Stimulated activated naive CD8-positive, alpha-beta T cell treated with anti-CD3 and anti-CD28 coated beads, Interleukin-15, Interleukin-2, amounts not matched to agents 100 ng/mL and 50 ng/mL, for 24 hours (primary cell): ENCODE results near the gene DNAJC7.
"Not testable (repeated sequence)": the region's sequence is repeated elsewhere in the genome, so short reads cannot be mapped to it uniquely, and the experiment has no call there.

Source experiments
- H3K27ac Mint-ChIP-seq: one replicate; pipeline ENCODE4 v1.8.0; 2021; ENCODE audit warnings: mild to moderate bottlenecking, mixed read lengths
- H3K27me3 Mint-ChIP-seq: one replicate; pipeline ENCODE4 v1.8.0; 2021; ENCODE audit warnings: mixed read lengths
- H3K36me3 Mint-ChIP-seq: one replicate; pipeline ENCODE4 v1.8.0; 2021; ENCODE audit warnings: low read depth, mixed read lengths
- H3K4me1 Mint-ChIP-seq: one replicate; pipeline ENCODE4 v1.8.0; 2021; ENCODE audit warnings: low read depth, mixed read lengths
- H3K4me3 Mint-ChIP-seq: one replicate; pipeline ENCODE4 v1.8.0; 2021; ENCODE audit warnings: mild to moderate bottlenecking, mixed read lengths
- H3K9me3 Mint-ChIP-seq: one replicate; pipeline ENCODE4 v1.8.0; 2021; ENCODE audit warnings: mixed read lengths

The DNAJC7 gene

GRCh38 chr17:42026857-42027589, 9.8 kb upstream of the DNAJC7 start:
- Mint-ChIP-seq H3K4me3 (no peak overlapping the region), H3K36me3 (peaks cover 18% of the 10 kb centered on the region), H3K27me3 (no peaks in the 10 kb centered on the region), H3K27ac (no peak overlapping the region), H3K9me3 (no peaks in the 10 kb centered on the region), H3K4me1 (peaks cover 10% of the 10 kb centered on the region)

- peaks cover 18% of the 10 kb centered on the region for H3K4me1 Mint-ChIP-seq
- H3K36me3 Mint-ChIP-seq = peaks cover 18% of the 10 kb centered on the region
- no peaks in the 10 kb centered on the region for H3K9me3 Mint-ChIP-seq
- H3K4me3 Mint-ChIP-seq = no peak overlapping the region
- no peak overlapping the region for H3K27ac Mint-ChIP-seq
- no peaks in the 10 kb centered on the region for H3K27me3 Mint-ChIP-seq
Measured at GRCh38 chr17:42025936-42026335, 8.7 kb upstream of the DNAJC7 start.

GRCh38 chr17:42025191-42025579, 7.9 kb upstream of the DNAJC7 start:
- Mint-ChIP-seq H3K4me1 (peaks cover 24% of the 10 kb centered on the region), H3K27me3 (no peaks in the 10 kb centered on the region), H3K4me3 (no peak overlapping the region), H3K9me3 (no peaks in the 10 kb centered on the region), H3K36me3 (peaks cover 18% of the 10 kb centered on the region), H3K27ac (no peak overlapping the region)

- Mint-ChIP-seq H3K4me1 (peaks cover 32% of the 10 kb centered on the region), H3K27me3 (no peaks in the 10 kb centered on the region), H3K4me3 (no peak overlapping the region), H3K36me3 (peaks cover 18% of the 10 kb centered on the region), H3K9me3 (peaks cover 4% of the 10 kb centered on the region), H3K27ac (peak overlapping the region; percentile 31)
Measured at GRCh38 chr17:42023524-42024349, 6.5 kb upstream of the DNAJC7 start.

GRCh38 chr17:42020845-42021244, 3.6 kb upstream of the DNAJC7 start:
- H3K27me3 Mint-ChIP-seq, H3K9me3 Mint-ChIP-seq: not testable (repeated sequence)
- peak overlapping the region; percentile 89 for H3K27ac Mint-ChIP-seq
- H3K4me1 Mint-ChIP-seq = peaks cover 49% of the 10 kb centered on the region
- peak overlapping the region; percentile 92 for H3K4me3 Mint-ChIP-seq
- H3K36me3 Mint-ChIP-seq = peaks cover 18% of the 10 kb centered on the region

- peaks cover 22% of the 10 kb centered on the region for H3K36me3 Mint-ChIP-seq
- H3K27me3 Mint-ChIP-seq = no peaks in the 10 kb centered on the region
- peak within 1 kb of the TSS; percentile 89 for H3K27ac Mint-ChIP-seq
- H3K9me3 Mint-ChIP-seq = peaks cover 4% of the 10 kb centered on the region
- H3K4me3 Mint-ChIP-seq = peak within 1 kb of the TSS; percentile 92
- peaks cover 56% of the 10 kb centered on the region for H3K4me1 Mint-ChIP-seq
Measured at GRCh38 chr17:42019509-42020404, 2.5 kb upstream of the DNAJC7 start, which contains the start of gene NKIRAS2. Gene NKIRAS2, plus strand, starts transcription at chr17:42020090. Its CDS starts 1,488 bp downstream, at chr17:42021578.

- peak overlapping the region; percentile 92 for H3K4me3 Mint-ChIP-seq
- no peaks in the 10 kb centered on the region for H3K27me3 Mint-ChIP-seq
- peaks cover 52% of the 10 kb centered on the region for H3K4me1 Mint-ChIP-seq
- peak overlapping the region; percentile 64 for H3K27ac Mint-ChIP-seq
- peaks cover 4% of the 10 kb centered on the region for H3K9me3 Mint-ChIP-seq
- peaks cover 15% of the 10 kb centered on the region for H3K36me3 Mint-ChIP-seq
Measured at GRCh38 chr17:42018988-42019387, 1.7 kb upstream of the DNAJC7 start.

- Mint-ChIP-seq H3K27ac (peak overlapping the region; percentile 94), H3K36me3 (peaks cover 12% of the 10 kb centered on the region), H3K9me3 (peaks cover 4% of the 10 kb centered on the region), H3K4me3 (peak overlapping the region; percentile 92), H3K4me1 (peaks cover 56% of the 10 kb centered on the region), H3K27me3 (no peaks in the 10 kb centered on the region)
Measured at GRCh38 chr17:42018339-42018738, 1.1 kb upstream of the DNAJC7 start.

GRCh38 chr17:42017866-42018200, 594 bp upstream of the DNAJC7 start:
- H3K27me3 Mint-ChIP-seq = no peaks in the 10 kb centered on the region
- H3K9me3 Mint-ChIP-seq = peaks cover 4% of the 10 kb centered on the region
- H3K27ac Mint-ChIP-seq = peak overlapping the region; percentile 94
- H3K4me3 Mint-ChIP-seq = peak overlapping the region; percentile 92
- H3K36me3 Mint-ChIP-seq = peaks cover 15% of the 10 kb centered on the region
- H3K4me1 Mint-ChIP-seq = peaks cover 60% of the 10 kb centered on the region

GRCh38 chr17:42016411-42016831, 818 bp downstream of the DNAJC7 start:
- peaks cover 70% of the 10 kb centered on the region for H3K4me1 Mint-ChIP-seq
- peaks cover 4% of the 10 kb centered on the region for H3K9me3 Mint-ChIP-seq
- no peaks in the 10 kb centered on the region for H3K27me3 Mint-ChIP-seq
- peak overlapping the region; percentile 92 for H3K4me3 Mint-ChIP-seq
- H3K36me3 Mint-ChIP-seq = peaks cover 16% of the 10 kb centered on the region
- H3K27ac Mint-ChIP-seq = peak overlapping the region; percentile 92

- not testable (repeated sequence) for H3K27me3 Mint-ChIP-seq, H3K27ac Mint-ChIP-seq, H3K4me3 Mint-ChIP-seq, H3K9me3 Mint-ChIP-seq
- peaks cover 35% of the 10 kb centered on the region for H3K36me3 Mint-ChIP-seq
- peaks cover 75% of the 10 kb centered on the region for H3K4me1 Mint-ChIP-seq
Measured at GRCh38 chr17:42013740-42014139, 3.5 kb downstream of the DNAJC7 start.

GRCh38 chr17:42012363-42012762, 4.9 kb downstream of the DNAJC7 start:
- not testable (repeated sequence) for H3K4me3 Mint-ChIP-seq, H3K27me3 Mint-ChIP-seq, H3K9me3 Mint-ChIP-seq, H3K27ac Mint-ChIP-seq
- H3K36me3 Mint-ChIP-seq = peaks cover 35% of the 10 kb centered on the region
- peaks cover 65% of the 10 kb centered on the region for H3K4me1 Mint-ChIP-seq

GRCh38 chr17:42010898-42011516, 6.2 kb downstream of the DNAJC7 start:
- H3K4me1 Mint-ChIP-seq = peaks cover 64% of the 10 kb centered on the region
- no peak overlapping the region for H3K4me3 Mint-ChIP-seq
- no peaks in the 10 kb centered on the region for H3K27me3 Mint-ChIP-seq
- H3K9me3 Mint-ChIP-seq = no peaks in the 10 kb centered on the region
- peaks cover 39% of the 10 kb centered on the region for H3K36me3 Mint-ChIP-seq
- H3K27ac Mint-ChIP-seq = peak overlapping the region; percentile 61

GRCh38 chr17:42010266-42010680, 7.0 kb downstream of the DNAJC7 start:
- peaks cover 61% of the 10 kb centered on the region for H3K4me1 Mint-ChIP-seq
- peaks cover 40% of the 10 kb centered on the region for H3K36me3 Mint-ChIP-seq
- H3K9me3 Mint-ChIP-seq, H3K27ac Mint-ChIP-seq, H3K27me3 Mint-ChIP-seq, H3K4me3 Mint-ChIP-seq: not testable (repeated sequence)
